A549 (cell line): ENCODE results near the gene HLA-A. TPM values are rescaled to one million over a fixed set of nuclear protein-coding genes. Genes with fewer than 3 reads are reported as not detected.
"Not testable (repeated sequence)": the region's sequence is repeated elsewhere in the genome, so short reads cannot be mapped to it uniquely, and the experiment has no call there.

ENCODE experiments used
- ATAC-seq, 2 experiments: fragments of 200-7000 bp in 1 of 2; fragments of >200 bp in 1 of 2; cut with Nextera tagmentation in 1 of 2; cut with Tn5 transposase in 1 of 2; 3 replicates each; pipeline versions ENCODE4 v1.8.0 to v1.9.1; 2018 to 2020; ENCODE audit warnings: mild to moderate bottlenecking in 1 of 2, moderate library complexity in 1 of 2
- CTCF ChIA-PET: fragments of 300-600 bp; sonication (Branson Sonifier 250); formaldehyde crosslinking; extraction: SDS; loops from one replicate; lab custom pipeline; 2021; ENCODE audit warnings: antibody characterized with exemption, inconsistent platforms; lab: Yijun Ruan, JAX
- POLR2A ChIA-PET: fragments of 350-600 bp; formaldehyde crosslinking; extraction: SDS; loops from one replicate; lab custom pipeline; 2021; ENCODE audit warnings: antibody characterized with exemption, inconsistent platforms; lab: Yijun Ruan, JAX
- DNase-seq, 2 experiments: peaks; one replicate each; pipeline versions ENCODE4 v3.0.0 to v3.0.0-alpha.2; 2011 to 2016; ENCODE audit warnings: low read depth in 1 of 2, low spot score in 1 of 2
- FAIRE-seq: peaks from 2 replicates; lab custom pipeline; 2011; peaks lifted over from hg19 to GRCh38; lab: Jason Lieb, UNC
- H3K27ac ChIP-seq, 2 experiments: fragments of >200 bp; sonication (Bioruptor Twin); formaldehyde crosslinking; 3 replicates each; pipeline ENCODE4 v1.5.1; 2016 to 2017
- H3K4me1 ChIP-seq: fragments of >200 bp; sonication (Bioruptor Twin); formaldehyde crosslinking; 3 replicates; pipeline ENCODE4 v1.6.1; 2016
- H3K4me2 ChIP-seq: fragments of >200 bp; sonication (Bioruptor Twin); formaldehyde crosslinking; 3 replicates; pipeline ENCODE4 v1.6.1; 2016
- H3K4me3 ChIP-seq: fragments of >200 bp; sonication (Bioruptor Twin); formaldehyde crosslinking; 3 replicates; pipeline ENCODE4 v1.5.1; 2016
- H3K9me3 ChIP-seq: fragments of >200 bp; sonication (Bioruptor Twin); formaldehyde crosslinking; 3 replicates; pipeline ENCODE4 v1.6.1; 2016
- BCL3 ChIP-seq: fragments of >200 bp; sonication (Bioruptor Twin); formaldehyde crosslinking; IDR thresholded peaks from 3 replicates; pipeline ENCODE4 v1.6.1; 2016
- CEBPB ChIP-seq, 2 experiments: fragments of >200 bp in 1 of 2; sonication (Bioruptor Twin) in 1 of 2; formaldehyde crosslinking in 1 of 2; IDR thresholded peaks; 2 replicates each; pipeline ENCODE4 v1.6.1; 2012 to 2016
- CHD4 ChIP-seq: fragments of 200-600 bp; sonication (generic); IDR thresholded peaks from 2 replicates; pipeline ENCODE4 v1.6.1; 2016; ENCODE audit warnings: antibody characterized with exemption, mild to moderate bottlenecking, borderline replicate concordance
- E2F6 ChIP-seq: IDR thresholded peaks from 2 replicates; pipeline ENCODE4 v1.6.1; 2012; ENCODE audit warnings: low read depth, borderline replicate concordance
- EHF ChIP-seq: fragments of 250-450 bp; sonication (Bioruptor Pico); IDR thresholded peaks from 2 replicates; pipeline ENCODE4 v1.5.0; 2020; ENCODE audit warnings: mild to moderate bottlenecking
- EHMT2 ChIP-seq: fragments of 200-600 bp; sonication (generic); IDR thresholded peaks from 2 replicates; pipeline ENCODE4 v1.6.1; 2016; ENCODE audit warnings: antibody characterized with exemption, low read depth, mild to moderate bottlenecking, moderate library complexity
- FOXS1 ChIP-seq: fragments of 250-450 bp; sonication (Bioruptor Pico); IDR thresholded peaks from 2 replicates; pipeline ENCODE4 v1.5.0; 2020; ENCODE audit warnings: mild to moderate bottlenecking, moderate library complexity
- HDAC2 ChIP-seq: fragments of 200-600 bp; sonication (generic); IDR thresholded peaks from 2 replicates; pipeline ENCODE4 v1.6.1; 2016
- HMGXB4 ChIP-seq: fragments of 250-450 bp; sonication (Bioruptor Pico); IDR thresholded peaks from 2 replicates; pipeline ENCODE4 v1.5.0; 2021; ENCODE audit warnings: mild to moderate bottlenecking, moderate library complexity, borderline replicate concordance
- HOXA7 ChIP-seq: fragments of 250-450 bp; sonication (Bioruptor Pico); IDR thresholded peaks from 2 replicates; pipeline ENCODE4 v1.5.0; 2020; ENCODE audit warnings: mild to moderate bottlenecking, moderate library complexity
- KDM5A ChIP-seq: fragments of 200-600 bp; sonication (generic); IDR thresholded peaks from 2 replicates; pipeline ENCODE4 v1.6.1; 2016; ENCODE audit warnings: antibody characterized with exemption, mild to moderate bottlenecking
- NR3C1 ChIP-seq: fragments of >200 bp; sonication (Bioruptor Twin); formaldehyde crosslinking; IDR thresholded peaks from 3 replicates; pipeline ENCODE4 v1.6.1; 2017
- POLR2A ChIP-seq: IDR thresholded peaks from 2 replicates; pipeline ENCODE4 v1.6.1; 2012; ENCODE audit warnings: mild to moderate bottlenecking, low read length
- SMC3 ChIP-seq: fragments of >200 bp; sonication (Bioruptor Twin); formaldehyde crosslinking; IDR thresholded peaks from 3 replicates; pipeline ENCODE4 v1.6.1; 2018; ENCODE audit warnings: inconsistent platforms
- SREBF2 ChIP-seq: fragments of 450-650 bp; IDR thresholded peaks from 2 replicates; pipeline ENCODE4 v1.6.1; 2014; ENCODE audit warnings: mild to moderate bottlenecking, moderate library complexity
- TFCP2L1 ChIP-seq: fragments of 250-450 bp; sonication (Bioruptor Pico); IDR thresholded peaks from 2 replicates; pipeline ENCODE4 v1.5.0; 2021; ENCODE audit warnings: mild to moderate bottlenecking
- ZFP36 ChIP-seq: fragments of 450-650 bp; IDR thresholded peaks from 2 replicates; pipeline ENCODE4 v1.6.1; 2014; ENCODE audit warnings: borderline replicate concordance; ENCODE audit not compliant: partially characterized antibody
- ZSCAN20 ChIP-seq: fragments of 250-450 bp; sonication (Bioruptor Pico); IDR thresholded peaks from 2 replicates; pipeline ENCODE4 v1.8.0; 2022; ENCODE audit warnings: mild to moderate bottlenecking, moderate library complexity
- WGBS: methylation state at CpG from one replicate; pipeline ENCODE4 v1.1.6; 2017; ENCODE audit errors: missing lambda C conversion rate; 5-methylcytosine and 5-hydroxymethylcytosine counted together
- polyA plus RNA-seq, 4 experiments: library from polyadenylated mRNA; depleted of rRNA in 3 of 4; stranded (reverse); fragments of >200 nt; fragmentation: RNase III in 1 of 4; extraction: RNeasy Plus Mini Kit Qiagen cat#74134 plus additional on column Dnase treatment in 1 of 4; gene quantifications; 2 replicates in 3 of 4; 3 replicates in 1 of 4; pipeline ENCODE4 v1.2.3, GENCODE V29; 2011 to 2017

HLA-A gene
- polyA plus RNA-seq, 2 of the 4 experiments (the other 2 are of a cell fraction) = 78.8 to 95.0 TPM

DNA sequence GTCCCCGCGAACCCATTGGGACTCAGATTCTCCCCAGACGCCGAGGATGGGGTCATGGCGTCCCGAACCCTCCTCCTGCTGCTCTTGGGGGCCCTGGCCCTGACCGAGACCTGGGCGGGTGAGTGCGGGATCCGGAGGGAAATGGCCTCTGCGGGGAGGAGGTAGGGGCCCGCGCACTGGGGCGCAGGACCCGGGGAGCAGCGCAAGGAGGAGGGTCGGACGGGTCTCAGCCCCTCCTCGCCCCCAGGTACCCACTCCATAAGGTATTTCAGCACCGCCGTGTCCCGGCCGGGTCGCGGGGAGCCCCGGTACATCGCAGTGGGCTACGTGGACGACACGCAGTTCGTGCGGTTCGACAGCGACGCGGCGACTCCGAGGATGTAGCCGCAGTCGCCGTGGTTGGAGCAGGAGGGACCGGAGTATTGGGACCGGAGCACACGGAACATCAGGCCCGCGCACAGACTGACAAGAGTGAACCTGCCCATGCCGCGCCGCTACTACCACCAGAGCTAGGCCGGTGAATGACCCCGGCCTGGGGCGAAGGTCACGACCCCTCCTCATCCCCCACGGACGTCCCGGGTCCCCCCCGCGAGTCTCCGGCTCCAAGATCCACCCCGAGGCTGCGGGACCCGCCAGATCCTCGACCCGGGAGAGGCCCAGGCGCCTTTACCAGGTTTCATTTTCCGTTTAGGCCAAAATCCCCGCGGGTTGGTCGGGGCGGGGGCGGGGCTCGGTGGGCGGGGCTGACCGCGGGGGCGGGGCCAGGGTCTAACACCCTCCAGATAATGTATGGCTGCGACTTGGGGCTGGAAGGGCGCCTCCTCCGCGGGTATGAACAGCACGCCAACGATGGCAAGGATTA is 15.7 kb upstream of the HLA-A start:
- DNase-seq (peak; percentile 9 to 18), FAIRE-seq (no peak), ATAC-seq (peak; percentile 67 to 87)
- WGBS = 83% methylated on average over 33 of the region's 82 CpGs
- H3K4me1 ChIP-seq = no peaks in the 10 kb centered on the region
- H3K27ac ChIP-seq = peak overlapping the region in 1 of 2 experiments; percentile 72; a peak in 3 of 6 replicates
- no peaks in the 10 kb centered on the region for H3K9me3 ChIP-seq
- CTCF ChIA-PET = no interaction called here
- TF ChIP-seq TFCP2L1 (CRISPR knock-in tag) (no peak), CHD4 (no peak), EHF (CRISPR knock-in tag) (no peak), HMGXB4 (no peak), POLR2A (no peak), CEBPB (IDR thresholded peaks at IDR 0.05) (no peak), HOXA7 (CRISPR knock-in tag) (no peak), KDM5A (no peak), SMC3 (no peak)
- TF ChIP-seq, all 56 proteins: peak for 0
- Histone ChIP-seq H3K4me2 (peak overlapping the region; percentile 68), H3K4me3 (peak overlapping the region; percentile 38)
- POLR2A ChIA-PET = no interaction called here

- H3K27ac ChIP-seq = peak overlapping the region in 1 of 2 experiments; percentile 72; a peak in 3 of 6 replicates
- H3K4me1 ChIP-seq = no peaks in the 10 kb centered on the region
- no peaks in the 10 kb centered on the region for H3K9me3 ChIP-seq
- DNase-seq = no peak
- no peak for TF ChIP-seq E2F6
- no peak for TF ChIP-seq EHMT2
- no peak for TF ChIP-seq FOXS1 (CRISPR knock-in tag)
- no peak; a peak in 1 of 6 replicates for ATAC-seq
- POLR2A ChIA-PET = no interaction called here
- H3K4me3 ChIP-seq = peak overlapping the region; percentile 38
- H3K4me2 ChIP-seq = peak overlapping the region; percentile 68
- no peak for FAIRE-seq
- WGBS = 77% methylated on average over 8 of the region's 16 CpGs
- CTCF ChIA-PET = no interaction called here
These were observed 15.1 kb upstream of the HLA-A start for GRCh38 chr6:29927275-29927569.

- WGBS = 68% methylated on average over 4 of the region's 6 CpGs
- H3K4me2 ChIP-seq = no peak overlapping the region
- no peak overlapping the region for H3K4me3 ChIP-seq
- ChIA-PET CTCF (no interaction called here), POLR2A (no interaction called here)
- FAIRE-seq = no peak
- no peak overlapping the region for H3K27ac ChIP-seq
- H3K4me1 ChIP-seq = no peaks in the 10 kb centered on the region
- no peaks in the 10 kb centered on the region for H3K9me3 ChIP-seq
- TF ChIP-seq ZSCAN20 (CRISPR knock-in tag) (no peak), HDAC2 (no peak), NR3C1 (no peak), ZFP36 (no peak), BCL3 (no peak), SREBF2 (no peak)
- ATAC-seq = no peak
- DNase-seq = no peak
These were observed 14.4 kb upstream of the HLA-A start for GRCh38 chr6:29927841-29928388.

- H3K4me2 ChIP-seq, H3K27ac ChIP-seq, H3K4me3 ChIP-seq, H3K4me1 ChIP-seq, ATAC-seq, DNase-seq, POLR2A ChIA-PET, H3K9me3 ChIP-seq, FAIRE-seq, CTCF ChIA-PET: not testable (repeated sequence)
- WGBS = 74% methylated on average over 7 of the region's 7 CpGs
These were observed 12.3 kb upstream of the HLA-A start for GRCh38 chr6:29930047-29930446.
